Left ventricle myocardium superior (tissue), 1 donor: ENCODE results near the gene APOBEC3A. TPM values are rescaled to one million over a fixed set of nuclear protein-coding genes. Genes with fewer than 3 reads are reported as not detected.
"Not testable (repeated sequence)": the region's sequence is repeated elsewhere in the genome, so short reads cannot be mapped to it uniquely, and the experiment has no call there.

ENCODE experiments used
- ATAC-seq: fragments of 200-7000 bp; cut with Tn5 transposase; one replicate; pipeline ENCODE4 v1.9.1; 2020; ENCODE audit warnings: mild to moderate bottlenecking, moderate library complexity
- DNase-seq: peaks from one replicate; pipeline ENCODE4 v3.0.0-alpha.2; 2020
- intact Hi-C: fragments of 100-400 bp; cut with micrococcal nuclease; formaldehyde crosslinking; loops from one replicate; pipeline ENCODE4 v1.11.0; 2022
- total RNA-seq: library from RNA; stranded (reverse); fragmentation: NEBNext Ultra II Directional; extraction: Animal tissue kit (Norgen Biotek cat#: 25700); gene quantifications from one replicate; pipeline ENCODE4 v1.2.1, GENCODE V29; 2021
- donor health status: DM: no; HTN: yes; CAD: no; lungs with severe emphysema.

Gene APOBEC3A
- total RNA-seq, 1 donor from 2014 or later: 0.82 TPM

DNA sequence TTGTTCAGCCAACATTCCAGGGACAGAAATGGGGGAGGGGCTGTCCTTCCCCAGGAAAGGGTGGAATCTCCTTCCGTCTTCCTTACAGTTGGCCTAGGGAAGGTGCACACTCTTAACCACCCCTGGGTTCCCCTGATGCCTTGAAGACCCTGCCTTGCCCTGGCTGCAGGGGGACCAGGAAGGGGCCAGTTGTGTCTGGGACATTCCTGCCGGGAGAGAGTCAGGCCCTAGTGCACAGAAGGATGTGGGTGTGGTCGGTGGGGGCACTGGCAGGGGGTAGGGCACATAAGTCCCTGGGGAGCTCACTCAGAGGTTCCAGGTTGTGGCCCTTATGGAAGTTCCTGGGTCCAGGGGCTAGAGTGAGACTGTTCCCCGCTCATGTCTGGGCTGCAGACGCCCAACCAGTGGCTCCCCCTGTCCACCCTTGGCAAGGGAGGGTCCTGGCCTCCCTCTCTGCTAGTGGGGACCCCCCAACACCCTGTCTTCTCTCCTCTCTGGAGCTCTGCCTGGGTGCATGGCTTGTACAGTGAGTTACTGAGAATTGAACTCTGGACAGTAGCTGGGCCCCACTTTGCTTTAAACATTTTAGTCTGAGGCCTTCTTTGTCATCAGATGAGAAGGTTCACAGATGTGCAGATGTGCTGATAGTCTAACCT, 2.0 kb upstream of the APOBEC3A start:
- ATAC-seq (no peak), DNase-seq (no peak)
- intact Hi-C loops: no loop called here

DNA sequence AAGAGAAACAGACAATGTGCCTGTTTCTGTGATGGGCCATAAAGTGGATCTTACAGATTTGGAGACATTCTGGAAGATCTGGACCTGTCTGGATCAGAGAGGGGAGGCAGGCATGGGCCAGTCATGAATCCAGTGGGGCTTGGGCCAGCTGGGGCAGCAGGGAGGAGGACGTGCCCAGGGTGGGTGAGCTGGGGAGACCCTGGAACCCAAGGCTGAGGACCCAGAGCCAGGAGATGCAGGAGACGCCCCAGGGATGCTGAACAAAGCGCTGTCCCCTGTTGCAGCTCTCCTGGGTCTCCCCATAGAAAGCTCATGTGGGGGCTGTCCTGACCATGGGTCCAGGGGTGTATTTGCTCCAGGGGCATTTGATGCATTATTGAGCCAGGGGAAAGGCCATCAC, 1.5 kb upstream of the APOBEC3A start:
- DNase-seq: no peak
- no peak for ATAC-seq
- intact Hi-C loops: no loop called here

DNA sequence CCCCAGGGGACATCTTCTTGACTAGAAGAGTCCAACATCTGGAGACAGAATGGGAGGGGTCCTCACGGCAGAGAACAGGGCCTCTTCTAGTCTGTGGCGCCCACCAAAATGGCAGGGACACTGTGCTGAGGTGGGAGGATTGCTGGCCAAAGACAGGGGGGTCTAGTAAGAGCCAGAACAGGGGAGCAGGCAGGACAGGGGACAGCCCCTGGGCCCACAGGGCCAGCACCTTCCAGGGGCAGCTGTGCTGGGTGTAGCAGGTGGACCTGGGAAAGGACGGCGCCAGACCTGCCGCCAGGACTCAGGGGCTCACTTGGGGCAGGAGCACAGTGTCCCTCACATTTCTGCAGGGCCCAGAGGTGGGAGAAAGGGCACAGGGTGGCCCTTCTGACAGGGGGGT, 858 bp upstream of the APOBEC3A start:
- no peak for ATAC-seq
- intact Hi-C loops: no loop called here
- no peak for DNase-seq

DNA sequence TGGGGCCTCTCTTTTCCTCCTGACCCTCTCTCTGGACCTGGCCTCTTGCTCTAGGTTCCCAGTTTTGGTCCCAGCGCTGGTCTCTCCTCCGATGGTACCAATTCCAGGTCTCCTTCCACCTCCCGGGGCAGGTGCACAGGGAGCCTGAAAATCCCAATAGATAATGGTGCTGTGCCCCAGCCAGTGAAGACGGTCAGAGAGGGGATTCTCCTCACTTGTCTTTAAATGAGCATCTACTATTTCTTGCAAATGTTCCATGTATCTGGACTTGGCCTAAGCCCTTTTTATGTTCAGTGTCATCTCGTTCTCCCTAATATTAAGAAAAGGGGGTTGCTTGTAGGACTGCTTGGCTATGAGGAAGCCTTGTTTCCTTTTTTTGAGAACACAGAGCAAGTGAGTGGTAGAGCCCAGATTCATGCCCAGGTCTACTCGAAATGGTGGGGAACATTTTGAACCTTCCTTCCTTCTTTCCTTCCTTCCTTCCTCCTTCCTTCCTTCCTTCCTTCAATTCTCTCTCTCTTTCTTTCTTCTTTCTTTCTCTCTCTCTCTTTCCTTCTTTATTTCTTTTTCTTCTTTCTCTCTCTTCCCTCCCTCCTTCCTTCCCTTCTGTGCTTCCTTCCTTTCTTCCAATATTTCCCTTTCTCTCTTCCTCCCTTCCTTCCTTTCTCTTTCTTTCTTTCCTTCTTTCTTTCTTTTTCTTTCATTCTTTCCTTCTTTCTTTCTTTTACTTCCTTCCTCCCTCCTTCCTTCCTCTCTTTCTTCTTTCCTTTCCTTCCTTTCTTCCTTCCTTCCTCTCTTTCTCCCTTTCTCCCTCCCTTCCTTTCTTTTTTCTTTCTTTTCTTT, 620 bp downstream of the APOBEC3A start:
- DNase-seq: no peak
- intact Hi-C loops: no loop called here
- no peak for ATAC-seq

DNA sequence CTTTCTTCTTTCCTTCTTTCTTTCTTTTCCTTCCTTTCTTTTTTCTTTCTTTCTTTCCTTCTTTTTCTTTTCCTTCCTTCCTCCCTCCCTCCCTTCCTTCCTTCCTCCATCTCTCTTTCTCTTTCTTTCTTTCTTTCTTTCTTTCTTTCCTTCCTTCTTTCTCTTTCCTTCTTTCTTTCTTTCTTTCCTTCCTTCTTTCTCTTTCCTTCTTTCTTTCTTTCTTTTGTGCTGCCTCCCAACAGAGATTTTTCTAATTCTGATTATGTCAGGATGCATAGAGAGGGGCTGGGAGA, 1.2 kb downstream of the APOBEC3A start:
- ATAC-seq, intact Hi-C loops, DNase-seq: not testable (repeated sequence)

DNA sequence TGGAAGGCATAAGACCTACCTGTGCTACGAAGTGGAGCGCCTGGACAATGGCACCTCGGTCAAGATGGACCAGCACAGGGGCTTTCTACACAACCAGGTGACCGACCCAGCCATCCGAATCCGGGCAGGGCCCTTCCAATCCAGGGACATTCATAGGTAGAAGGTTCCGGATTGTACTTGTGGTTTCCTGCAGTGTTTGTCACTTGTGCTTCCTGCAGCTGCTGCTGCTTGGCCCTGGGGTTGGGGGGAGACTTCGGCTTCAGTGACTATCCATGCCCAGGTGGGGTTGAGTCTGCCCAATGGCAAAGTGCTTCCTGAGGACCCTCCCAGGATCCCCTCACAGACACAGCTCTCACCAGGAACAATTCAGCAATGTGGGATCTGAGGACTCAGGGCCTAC, 2.2 kb downstream of the APOBEC3A start:
- ATAC-seq: no peak
- intact Hi-C loops: no loop called here
- no peak for DNase-seq

DNA sequence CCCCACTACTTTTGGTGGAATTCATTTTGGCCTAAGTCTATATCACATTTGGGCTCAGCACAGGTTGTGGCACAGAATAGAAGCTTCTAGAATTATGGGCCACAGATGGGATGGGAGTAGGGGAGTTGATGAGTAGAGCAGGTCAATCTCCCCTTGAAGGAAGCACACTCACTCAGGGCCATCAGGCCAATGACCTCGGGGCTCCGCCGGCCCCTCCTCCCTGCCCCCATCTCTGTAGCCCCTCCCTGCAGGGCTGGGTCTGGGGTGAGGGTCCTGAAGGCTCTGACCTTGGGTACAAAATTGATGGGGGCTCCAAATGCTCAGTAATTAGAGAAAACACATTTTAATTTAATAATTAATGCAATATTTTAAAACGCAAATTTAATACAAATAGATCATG, 3.3 kb downstream of the APOBEC3A start:
- DNase-seq, intact Hi-C loops, ATAC-seq: not testable (repeated sequence)

DNA sequence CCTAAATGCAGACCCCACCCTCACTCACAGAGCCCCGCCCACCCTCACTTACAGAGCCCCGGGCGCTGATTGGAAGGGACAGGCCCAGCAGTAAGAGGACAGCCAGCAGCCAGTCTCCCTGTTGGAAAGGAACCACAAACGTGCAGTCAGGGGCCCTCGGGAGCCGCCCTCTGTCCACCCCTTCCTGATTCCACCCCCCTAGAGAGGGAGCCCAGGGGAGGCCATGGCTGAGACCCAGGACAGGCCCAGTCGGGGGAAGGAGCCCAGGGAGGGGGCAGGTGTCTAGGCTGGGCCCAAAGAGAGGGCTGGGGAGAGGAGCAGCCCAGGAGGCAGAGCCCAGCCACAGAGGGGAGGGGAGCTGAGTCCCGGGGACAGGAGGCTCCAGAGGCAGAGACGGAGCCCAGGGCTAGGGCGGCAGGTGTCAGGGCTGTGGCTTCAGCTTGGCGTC, 5.9 kb downstream of the APOBEC3A start:
- ATAC-seq: peak; percentile 58
- intact Hi-C loops, DNase-seq: not testable (repeated sequence)

DNA sequence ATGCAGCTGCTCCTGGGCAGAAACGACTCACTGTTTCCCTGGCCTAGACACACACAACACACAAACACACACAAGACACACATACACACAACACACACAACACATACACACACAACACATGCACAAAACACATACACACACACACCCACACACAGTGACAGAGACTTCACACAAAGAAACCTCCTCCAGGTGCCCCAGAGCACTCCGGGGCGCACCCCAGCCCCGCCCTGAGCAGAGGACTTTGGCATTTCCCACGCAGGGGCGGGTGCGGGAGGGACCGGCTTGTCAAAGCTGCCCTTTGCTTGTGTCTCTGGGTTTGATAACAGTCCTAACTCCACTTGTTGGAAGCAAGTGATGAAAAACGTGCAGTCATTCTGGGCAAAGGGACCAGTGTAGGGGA, 6.5 kb downstream of the APOBEC3A start:
- no peak for ATAC-seq
- DNase-seq: no peak

DNA sequence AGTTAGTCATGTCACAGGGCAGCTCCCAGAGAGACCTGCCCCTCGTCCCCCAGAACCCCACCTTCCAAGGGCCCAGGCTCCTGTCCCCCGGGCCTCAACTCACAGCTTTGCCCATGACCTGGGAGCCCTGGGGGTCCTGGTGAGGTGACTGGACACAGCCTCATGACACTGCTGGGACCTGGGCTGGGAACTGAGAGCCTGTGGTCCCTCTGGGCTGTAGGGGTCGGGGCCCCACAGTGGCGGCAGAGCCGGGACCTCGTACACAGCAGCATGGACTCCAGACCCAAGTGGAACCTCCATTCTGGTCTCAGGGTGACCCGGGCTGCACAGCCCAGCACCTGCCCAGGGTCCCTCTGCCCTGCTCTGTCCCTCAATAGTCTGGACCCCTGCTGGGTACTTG, 6.9 kb downstream of the APOBEC3A start:
- intact Hi-C loops: no loop called here
- ATAC-seq (no peak), DNase-seq (no peak)

More for the DNA sequence above, 6.5 kb downstream of the APOBEC3A start:
- intact Hi-C loops: no loop called here

DNA sequence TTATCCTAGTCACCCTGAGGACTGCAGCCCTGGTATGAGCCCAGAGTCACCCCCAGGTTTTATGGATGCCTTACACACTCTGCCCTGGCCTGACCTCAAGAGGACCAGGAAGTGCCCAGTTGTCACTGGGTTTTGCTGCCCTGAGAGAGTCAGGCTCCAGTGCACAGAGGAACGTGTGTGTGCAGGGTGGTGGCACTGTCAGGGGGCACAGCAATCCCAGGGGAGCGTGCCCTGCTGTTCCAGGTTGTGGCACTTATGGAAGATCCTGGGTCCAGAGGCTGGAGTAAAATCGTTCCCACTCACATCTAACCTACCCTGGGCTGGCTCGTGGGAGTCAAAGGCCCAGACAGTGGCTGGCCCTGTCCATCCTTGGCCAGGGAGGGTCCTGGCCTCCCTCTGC, 7.6 kb downstream of the APOBEC3A start:
- intact Hi-C loops: no loop called here
- ATAC-seq (no peak), DNase-seq (no peak)

DNA sequence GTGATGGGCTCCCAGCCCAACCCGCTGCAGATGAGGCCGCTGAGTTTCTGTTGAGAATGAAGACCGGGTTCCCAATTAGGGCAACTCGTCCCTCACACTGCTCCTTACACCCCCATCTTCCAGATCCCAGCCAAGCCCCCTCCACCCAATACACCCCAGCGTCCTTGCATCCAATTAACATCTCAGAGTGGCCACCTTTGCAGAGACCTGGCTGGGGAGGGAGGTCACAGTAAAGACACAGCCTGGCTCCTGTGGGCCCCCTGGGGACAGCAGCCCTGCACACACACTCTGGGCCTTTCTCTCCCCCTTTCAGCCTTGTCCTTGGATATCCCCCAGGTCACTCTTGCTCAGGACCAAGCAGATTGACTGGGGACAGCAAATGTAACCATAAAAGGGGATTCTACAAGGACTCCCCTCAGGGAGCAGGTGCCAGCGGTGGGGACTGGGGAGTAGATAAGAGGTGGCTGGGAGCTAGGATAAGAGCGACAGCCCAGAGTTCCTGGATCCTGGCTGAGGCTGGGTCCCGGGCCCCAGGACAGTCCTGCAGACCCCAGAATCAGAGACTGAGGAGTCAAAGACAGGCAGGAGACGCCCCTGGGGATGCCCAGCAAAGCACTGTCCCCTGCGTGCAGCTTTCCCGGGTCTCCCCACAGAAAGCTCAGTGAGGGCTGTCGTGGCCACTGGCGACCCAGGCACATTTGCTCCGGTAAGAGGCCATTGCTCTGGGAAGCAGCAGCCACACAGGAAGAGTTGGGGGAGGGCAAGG, 8.4 kb downstream of the APOBEC3A start:
- intact Hi-C loops: no loop called here
- no peak for DNase-seq
- ATAC-seq: no peak

DNA sequence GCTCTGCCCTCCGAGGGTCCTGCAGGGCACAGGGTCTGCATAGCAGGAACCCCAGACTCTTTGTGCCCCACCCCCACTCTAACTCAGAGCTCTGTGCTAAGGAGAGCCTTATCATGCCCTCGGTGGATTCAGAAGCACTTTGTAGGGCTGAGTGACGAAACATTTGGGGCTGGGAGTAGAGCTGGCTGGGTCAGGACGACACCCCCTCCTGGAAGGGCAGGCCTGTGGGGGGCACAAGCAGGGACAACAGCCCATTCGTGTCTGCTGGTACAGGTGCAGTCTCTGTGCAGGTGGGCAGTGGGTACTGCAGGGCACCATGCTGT, 8.9 kb downstream of the APOBEC3A start:
- ATAC-seq (no peak), DNase-seq (no peak)
- intact Hi-C loops: no loop called here

DNA sequence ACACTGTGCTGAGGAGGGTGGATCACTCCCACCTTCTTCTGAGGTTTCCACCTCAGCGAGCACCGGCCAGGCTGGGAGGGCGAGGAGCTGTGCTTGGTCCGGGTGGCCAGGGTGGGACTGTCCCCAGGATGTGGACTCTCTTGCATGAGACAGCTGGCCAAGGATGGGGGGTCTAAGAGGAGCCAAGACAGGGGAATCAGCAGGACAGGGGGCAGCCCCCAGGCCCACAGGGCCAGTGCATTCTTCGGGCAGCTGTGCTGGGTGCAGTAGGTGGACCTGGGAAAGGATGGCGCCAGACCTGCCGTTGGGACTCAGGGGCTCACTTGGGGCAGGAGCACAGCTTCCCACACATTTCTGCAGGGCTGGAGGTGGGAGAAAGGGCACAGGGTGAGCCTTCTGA, 9.5 kb downstream of the APOBEC3A start:
- intact Hi-C loops: no loop called here
- ATAC-seq: no peak
- no peak for DNase-seq

DNA sequence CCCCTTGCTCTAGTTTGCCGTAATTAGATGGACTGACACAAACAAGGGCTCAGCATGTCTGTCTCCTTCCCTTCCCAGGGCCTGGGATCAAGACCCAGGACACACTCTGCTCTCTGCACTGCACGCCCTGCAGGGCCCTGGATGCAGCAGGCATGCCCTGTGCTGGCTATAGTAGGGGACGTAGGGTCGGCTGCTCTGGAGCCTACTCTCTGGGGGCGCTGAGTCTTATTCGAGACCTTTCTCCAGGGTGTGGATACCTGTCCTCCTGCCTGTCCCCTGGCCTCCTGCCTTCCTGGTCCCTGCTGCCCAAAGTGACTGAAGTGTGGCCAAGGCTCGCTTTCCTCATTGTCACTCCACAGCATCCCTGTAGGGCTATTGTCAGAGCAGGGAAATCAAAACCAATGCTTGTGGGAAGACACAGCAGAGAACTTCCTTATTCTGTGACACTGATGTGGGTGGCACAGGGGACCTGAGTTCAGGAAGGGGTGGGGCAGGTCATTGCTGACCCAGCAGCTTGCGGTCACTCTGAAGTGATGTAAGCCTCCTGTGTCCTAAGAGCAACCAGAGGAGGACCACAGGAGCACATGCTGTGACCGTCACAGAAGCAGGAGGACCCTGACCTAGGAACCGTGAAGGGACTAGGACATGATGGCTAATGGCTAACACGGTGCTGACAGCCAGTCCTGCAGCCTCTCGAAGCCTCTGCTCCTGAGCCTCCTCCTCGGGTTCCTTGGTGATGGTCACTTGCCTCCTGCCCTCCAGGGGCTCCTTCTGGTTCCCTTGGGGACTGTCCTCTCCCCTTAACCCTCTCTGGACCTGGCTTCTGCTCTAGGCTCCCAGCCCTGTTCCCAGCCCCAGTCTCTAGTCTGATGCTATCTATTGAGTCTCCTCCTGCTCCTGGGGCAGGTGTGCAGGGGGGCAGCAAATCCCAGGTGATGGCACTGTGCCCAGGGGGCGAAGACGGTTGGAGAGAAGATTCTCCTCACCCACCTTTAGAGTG, 10.3 kb downstream of the APOBEC3A start:
- DNase-seq: no peak
- intact Hi-C loops: no loop called here
- peak; percentile 53 for ATAC-seq

DNA sequence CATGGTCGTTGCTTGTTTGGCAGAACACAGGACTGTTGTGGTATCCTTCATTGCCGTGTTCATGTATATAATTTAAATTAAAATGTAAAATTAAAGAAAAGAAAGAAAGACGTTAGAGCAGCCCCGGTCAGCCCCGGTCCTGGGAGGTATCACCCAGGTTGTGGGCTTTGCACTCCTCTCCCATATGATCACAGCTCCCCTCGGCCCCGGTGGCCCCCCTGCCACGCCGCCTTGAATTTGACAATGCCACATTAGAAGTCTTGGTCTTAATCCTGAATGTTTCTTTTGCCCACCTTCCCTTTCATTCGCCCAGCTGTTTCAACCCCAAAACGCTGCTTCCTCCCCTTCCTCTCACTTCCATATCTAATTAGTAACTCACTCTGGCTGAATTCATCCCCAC, 11.4 kb downstream of the APOBEC3A start:
- ATAC-seq (no peak), DNase-seq (no peak)
- intact Hi-C loops: no loop called here

DNA sequence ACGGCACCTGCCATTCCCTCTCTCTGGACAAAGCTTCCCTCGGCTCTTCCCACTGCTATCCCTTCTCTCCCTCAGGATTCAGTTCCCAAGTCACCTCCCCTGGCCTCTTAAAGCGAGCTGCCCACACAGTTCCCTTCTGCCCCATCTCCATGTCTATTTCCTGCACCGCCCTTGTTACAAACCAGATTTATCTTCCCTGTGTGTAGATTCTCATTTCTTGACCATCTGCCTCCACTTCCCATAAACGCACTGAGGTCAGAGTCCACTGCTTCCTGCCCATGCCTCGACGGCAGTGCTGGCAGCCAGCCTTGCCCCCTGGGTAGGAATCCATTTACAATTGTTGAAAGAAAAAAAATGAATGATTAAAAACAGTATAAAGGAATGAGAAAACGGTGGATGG, 13.1 kb downstream of the APOBEC3A start:
- intact Hi-C loops: no loop called here
- DNase-seq (no peak), ATAC-seq (no peak)

DNA sequence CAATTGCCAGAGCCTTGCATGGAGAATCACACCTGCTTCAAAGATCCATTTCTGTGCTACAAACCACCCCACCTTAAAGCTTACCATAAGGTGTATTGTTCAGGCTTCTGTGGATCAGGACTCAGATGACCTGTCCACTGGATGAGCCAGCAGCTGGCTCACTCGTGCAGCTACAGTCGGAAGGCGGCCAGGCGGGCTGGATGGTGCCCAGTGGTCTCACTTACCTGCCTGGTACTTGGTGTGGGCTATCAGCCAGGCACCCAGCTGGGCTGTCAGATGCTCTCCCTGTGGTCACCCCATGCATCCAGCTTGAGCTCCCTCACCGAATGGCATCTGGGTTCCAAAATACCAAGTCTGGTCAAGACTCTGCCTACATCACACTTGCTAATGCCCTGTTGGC, 13.8 kb downstream of the APOBEC3A start:
- intact Hi-C loops: no loop called here
- no peak for DNase-seq
- ATAC-seq: no peak

DNA sequence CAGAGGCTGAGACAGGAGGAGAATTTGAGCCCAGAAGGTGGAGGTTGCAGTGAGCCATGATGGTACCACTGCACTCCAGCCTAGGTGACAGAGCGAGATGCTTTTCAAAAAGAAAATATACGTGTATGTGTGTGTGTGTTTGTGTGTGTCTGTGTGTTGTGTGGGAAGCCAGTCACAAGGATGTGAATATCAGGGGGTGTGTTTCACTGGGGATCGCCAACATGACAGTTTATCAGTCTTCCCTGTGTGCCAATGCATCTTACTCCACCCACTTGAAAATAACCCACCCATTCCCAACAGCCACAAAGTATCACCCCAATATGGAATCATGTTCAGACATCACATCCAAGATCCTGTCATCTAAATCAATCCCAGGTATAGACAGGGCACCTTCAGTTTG, 14.4 kb downstream of the APOBEC3A start:
- no peak for DNase-seq
- intact Hi-C loops: no loop called here
- ATAC-seq: no peak
